WERI-Rb-1 (cell line): Measurements from ENCODE around the gene ZNF784.
A peak's percentile ranks its signal among the peaks of the same experiment; 100 is the strongest.

Source experiments
- DNase-seq: peaks from one replicate; pipeline ENCODE4 v3.0.0-alpha.2; 2020
- H3K27ac ChIP-seq: fragments of 250-450 bp; sonication (Bioruptor Pico); 2 replicates; pipeline ENCODE4 v1.5.1; 2020; ENCODE audit warnings: mild to moderate bottlenecking, moderate library complexity
- H3K27me3 ChIP-seq: fragments of 250-450 bp; sonication (Bioruptor Pico); 2 replicates; pipeline ENCODE4 v1.5.1; 2021; ENCODE audit warnings: mild to moderate bottlenecking, low read depth, moderate library complexity; ENCODE audit not compliant: insufficient read depth, severe bottlenecking
- H3K36me3 ChIP-seq: fragments of 250-450 bp; sonication (Bioruptor Pico); 2 replicates; pipeline ENCODE4 v1.5.1; 2020; ENCODE audit warnings: mild to moderate bottlenecking, moderate library complexity
- H3K4me3 ChIP-seq: 2 replicates; pipeline ENCODE4 v1.5.1; 2011; ENCODE audit warnings: low read depth, mild to moderate bottlenecking, control low read depth, low read length
- H3K9me3 ChIP-seq: fragments of 250-450 bp; sonication (Bioruptor Pico); 2 replicates; pipeline ENCODE4 v1.5.1; 2021; ENCODE audit warnings: mild to moderate bottlenecking, moderate library complexity; ENCODE audit not compliant: severe bottlenecking
- TF ChIP-seq, protein P1 (sequence below): IDR thresholded peaks from 2 replicates; pipeline ENCODE4 v1.5.1; 2011; ENCODE audit warnings: low read depth, mild to moderate bottlenecking, control low read depth, inconsistent platforms, low read length

ZNF784 gene

DNA sequence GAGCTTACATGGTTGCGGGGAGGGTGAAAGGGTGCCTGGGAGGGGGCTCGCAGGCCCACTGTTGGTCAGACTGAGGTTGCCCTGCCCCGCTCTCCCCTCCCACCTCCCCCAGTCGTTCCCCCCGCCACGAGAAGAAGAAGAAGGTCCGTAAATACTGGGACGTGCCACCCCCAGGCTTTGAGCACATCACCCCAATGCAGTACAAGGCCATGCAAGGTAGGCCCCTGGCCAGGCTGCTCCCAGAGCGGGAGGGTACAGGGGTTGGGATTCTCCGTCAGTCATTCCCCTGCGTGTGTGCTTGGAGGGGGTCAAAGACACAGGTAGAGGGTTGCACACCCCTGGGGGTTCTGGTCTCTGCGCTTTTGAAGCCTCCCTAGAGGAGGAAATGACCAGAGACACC lies 36.0 kb upstream of the ZNF784 start:
- DNase-seq: no peak
- H3K36me3 ChIP-seq: peaks cover 84% of the 10 kb centered on the region
- H3K9me3 ChIP-seq: no peaks in the 10 kb centered on the region
- H3K27ac ChIP-seq: no peak overlapping the region
- TF ChIP-seq, protein P1, sequence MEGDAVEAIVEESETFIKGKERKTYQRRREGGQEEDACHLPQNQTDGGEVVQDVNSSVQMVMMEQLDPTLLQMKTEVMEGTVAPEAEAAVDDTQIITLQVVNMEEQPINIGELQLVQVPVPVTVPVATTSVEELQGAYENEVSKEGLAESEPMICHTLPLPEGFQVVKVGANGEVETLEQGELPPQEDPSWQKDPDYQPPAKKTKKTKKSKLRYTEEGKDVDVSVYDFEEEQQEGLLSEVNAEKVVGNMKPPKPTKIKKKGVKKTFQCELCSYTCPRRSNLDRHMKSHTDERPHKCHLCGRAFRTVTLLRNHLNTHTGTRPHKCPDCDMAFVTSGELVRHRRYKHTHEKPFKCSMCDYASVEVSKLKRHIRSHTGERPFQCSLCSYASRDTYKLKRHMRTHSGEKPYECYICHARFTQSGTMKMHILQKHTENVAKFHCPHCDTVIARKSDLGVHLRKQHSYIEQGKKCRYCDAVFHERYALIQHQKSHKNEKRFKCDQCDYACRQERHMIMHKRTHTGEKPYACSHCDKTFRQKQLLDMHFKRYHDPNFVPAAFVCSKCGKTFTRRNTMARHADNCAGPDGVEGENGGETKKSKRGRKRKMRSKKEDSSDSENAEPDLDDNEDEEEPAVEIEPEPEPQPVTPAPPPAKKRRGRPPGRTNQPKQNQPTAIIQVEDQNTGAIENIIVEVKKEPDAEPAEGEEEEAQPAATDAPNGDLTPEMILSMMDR: no peak
- no peaks in the 10 kb centered on the region for H3K27me3 ChIP-seq
- no peak overlapping the region for H3K4me3 ChIP-seq

DNA sequence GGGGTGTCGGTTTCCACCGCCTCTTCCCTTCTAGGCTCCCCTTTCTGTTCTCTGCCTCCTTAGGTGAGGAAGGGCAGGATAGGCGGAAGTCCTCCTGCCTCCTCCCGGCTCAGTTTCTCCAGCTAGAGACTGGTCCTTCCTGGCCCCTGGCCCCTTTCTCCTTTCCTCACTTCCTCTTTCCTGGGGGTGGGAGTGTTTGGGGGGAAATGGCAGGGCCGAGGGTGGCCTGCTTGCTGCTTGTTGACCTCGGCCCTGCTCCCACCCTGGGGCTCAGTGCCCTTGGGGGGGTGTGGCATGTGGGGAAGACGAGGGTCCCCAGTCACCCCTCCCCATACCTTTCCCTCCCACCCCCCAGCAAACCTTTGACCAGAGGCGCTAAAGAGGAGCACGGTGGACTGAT lies 35.5 kb upstream of the ZNF784 start:
- Histone ChIP-seq H3K27ac (no peak overlapping the region), H3K4me3 (no peak overlapping the region), H3K9me3 (no peaks in the 10 kb centered on the region), H3K27me3 (no peaks in the 10 kb centered on the region), H3K36me3 (peaks cover 87% of the 10 kb centered on the region)
- no peak for DNase-seq
- TF ChIP-seq, protein P1: no peak

DNA sequence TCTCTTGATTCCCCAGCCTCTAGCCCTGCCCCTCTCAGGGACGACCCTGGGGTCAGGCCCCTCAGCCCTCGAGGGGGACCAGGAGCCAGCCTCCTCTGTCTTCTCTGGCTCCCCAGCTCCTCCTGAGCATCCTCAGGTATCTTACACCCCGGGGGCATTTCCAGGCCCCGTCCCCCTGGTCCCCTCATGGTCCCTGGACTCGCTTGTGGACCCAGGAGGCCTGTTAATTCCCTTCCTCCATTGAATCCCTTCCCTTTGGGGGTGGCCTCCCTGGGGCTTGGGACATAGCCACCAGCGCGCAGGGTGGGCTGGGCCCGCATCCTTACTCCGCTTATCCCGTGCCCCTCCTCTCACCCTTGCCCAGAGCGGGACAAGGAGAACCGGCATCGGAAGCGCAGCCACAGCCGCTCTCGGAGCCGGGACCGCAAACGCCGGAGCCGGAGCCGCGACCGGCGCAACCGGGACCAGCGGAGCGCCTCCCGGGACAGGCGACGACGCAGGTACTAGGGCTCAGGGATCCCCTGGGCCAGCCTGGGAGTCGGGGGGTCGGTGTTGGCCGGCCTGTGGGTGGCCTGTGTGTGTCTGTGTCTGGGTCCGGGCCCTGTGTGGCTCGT lies 34.6 kb upstream of the ZNF784 start:
- TF ChIP-seq, protein P1: no peak
- H3K27me3 ChIP-seq: no peaks in the 10 kb centered on the region
- no peak overlapping the region for H3K27ac ChIP-seq
- H3K9me3 ChIP-seq: no peaks in the 10 kb centered on the region
- no peak overlapping the region for H3K4me3 ChIP-seq
- H3K36me3 ChIP-seq: peaks cover 78% of the 10 kb centered on the region
- no peak for DNase-seq

DNA sequence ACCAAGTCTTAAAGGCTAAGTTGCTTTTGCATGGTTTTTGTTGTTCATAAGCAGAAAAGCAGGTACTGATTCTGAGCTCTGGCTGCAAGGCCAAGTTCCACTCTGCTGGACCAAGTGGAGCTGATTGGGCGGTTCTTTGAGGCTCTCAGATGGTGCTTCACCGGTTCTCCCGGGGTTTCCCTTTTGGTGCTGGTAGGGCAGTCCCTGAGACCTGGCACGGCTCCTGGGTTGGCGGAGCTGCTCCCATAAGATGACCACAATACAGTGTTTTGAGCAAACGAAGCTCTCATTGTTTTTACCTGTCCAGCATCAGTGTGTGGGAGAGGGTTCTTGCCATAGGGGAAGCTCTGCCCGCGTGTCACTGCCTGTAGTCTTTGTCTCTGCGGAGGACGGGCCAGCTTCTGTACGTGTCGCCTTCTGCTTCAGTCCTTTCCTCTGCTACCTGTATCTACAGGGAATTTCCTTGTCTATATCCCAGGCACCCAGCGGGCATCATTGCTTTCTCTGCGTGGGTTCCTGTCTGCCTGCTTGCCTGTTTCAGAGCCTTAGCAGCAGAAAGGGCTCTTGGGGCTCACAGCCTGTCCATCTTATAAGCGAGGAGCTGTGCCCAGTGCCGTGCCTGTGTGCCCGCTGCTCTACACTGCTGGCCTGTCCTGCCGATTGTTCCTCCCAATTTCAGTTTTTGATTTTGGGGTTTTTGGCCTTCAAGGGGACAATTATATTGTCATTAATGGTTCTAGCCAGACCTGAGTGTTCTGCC lies 32.8 kb upstream of the ZNF784 start:
- DNase-seq: no peak
- no peaks in the 10 kb centered on the region for H3K27me3 ChIP-seq
- TF ChIP-seq, protein P1: no peak
- H3K4me3 ChIP-seq: no peak overlapping the region
- H3K27ac ChIP-seq: no peak overlapping the region
- H3K9me3 ChIP-seq: no peaks in the 10 kb centered on the region
- H3K36me3 ChIP-seq: peaks cover 68% of the 10 kb centered on the region

DNA sequence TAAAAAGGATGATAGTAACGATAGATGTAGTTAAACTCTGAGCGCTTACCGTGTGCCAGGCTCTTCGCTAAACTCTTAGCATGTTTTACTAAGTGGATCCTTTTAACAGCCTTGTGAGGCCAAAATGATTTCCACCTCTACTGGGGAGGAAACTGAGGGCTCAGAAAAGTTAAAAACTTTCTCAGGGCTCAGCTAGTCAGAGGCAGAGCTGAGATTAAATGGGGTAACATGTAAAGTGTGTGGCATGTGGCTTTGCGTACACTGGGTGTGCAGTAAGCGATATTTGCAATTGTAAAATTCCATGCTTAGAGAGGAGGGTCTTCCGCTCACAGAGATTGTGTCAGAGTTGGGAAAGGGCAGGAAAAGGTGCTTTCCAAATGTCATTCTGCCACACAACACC lies 32.2 kb upstream of the ZNF784 start:
- TF ChIP-seq, protein P1: no peak
- peak overlapping the region; percentile 99 for H3K4me3 ChIP-seq
- DNase-seq: no peak
- H3K36me3 ChIP-seq: peaks cover 67% of the 10 kb centered on the region
- H3K27me3 ChIP-seq: no peaks in the 10 kb centered on the region
- H3K9me3 ChIP-seq: no peaks in the 10 kb centered on the region
- H3K27ac ChIP-seq: no peak overlapping the region; the same call in 1 of the 2 replicates
